GM19438 (cell line): ENCODE data around the gene STARD13.

Source experiments
- ATAC-seq: cut with Tn5 transposase; IDR thresholded peaks from one replicate; pipeline ENCODE4 v1.9.1; 2021; ENCODE audit warnings: low read depth; ENCODE audit not compliant: unreplicated experiment

Gene STARD13

DNA sequence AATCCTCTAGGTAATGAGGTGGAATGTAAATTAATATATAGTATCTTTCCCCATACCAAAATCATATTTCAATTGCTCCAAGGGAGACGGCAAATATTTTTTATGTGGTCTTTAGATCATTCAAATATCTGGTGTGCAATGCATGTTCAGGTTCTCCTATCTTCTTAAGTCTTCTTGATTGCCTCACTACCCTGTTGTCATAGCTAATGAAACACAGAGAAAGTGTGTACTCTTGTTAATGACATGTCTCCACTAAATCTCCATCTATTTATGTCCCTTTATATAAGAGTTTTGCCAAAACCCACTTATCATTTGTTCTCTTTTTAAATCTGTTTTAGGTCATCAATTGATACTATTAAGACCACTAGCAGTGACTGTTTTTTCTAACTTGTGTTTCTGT, 6.6 kb downstream of the STARD13 start:
- ATAC-seq = no peak

GRCh38 chr13:33277946-33278345, 7.6 kb downstream of the STARD13 start:
- no peak for ATAC-seq

- no peak for ATAC-seq
These were observed 8.4 kb downstream of the STARD13 start for GRCh38 chr13:33277037-33277740.

- no peak for ATAC-seq
These were observed 9.0 kb downstream of the STARD13 start for GRCh38 chr13:33276570-33276969.

- ATAC-seq = no peak
These were observed 9.6 kb downstream of the STARD13 start for GRCh38 chr13:33275916-33276315.

- ATAC-seq = no peak
These were observed 11.3 kb downstream of the STARD13 start for GRCh38 chr13:33274264-33274663.

GRCh38 chr13:33272531-33273124, 12.9 kb downstream of the STARD13 start:
- no peak for ATAC-seq

GRCh38 chr13:33271759-33272158, 13.8 kb downstream of the STARD13 start:
- ATAC-seq = no peak

DNA sequence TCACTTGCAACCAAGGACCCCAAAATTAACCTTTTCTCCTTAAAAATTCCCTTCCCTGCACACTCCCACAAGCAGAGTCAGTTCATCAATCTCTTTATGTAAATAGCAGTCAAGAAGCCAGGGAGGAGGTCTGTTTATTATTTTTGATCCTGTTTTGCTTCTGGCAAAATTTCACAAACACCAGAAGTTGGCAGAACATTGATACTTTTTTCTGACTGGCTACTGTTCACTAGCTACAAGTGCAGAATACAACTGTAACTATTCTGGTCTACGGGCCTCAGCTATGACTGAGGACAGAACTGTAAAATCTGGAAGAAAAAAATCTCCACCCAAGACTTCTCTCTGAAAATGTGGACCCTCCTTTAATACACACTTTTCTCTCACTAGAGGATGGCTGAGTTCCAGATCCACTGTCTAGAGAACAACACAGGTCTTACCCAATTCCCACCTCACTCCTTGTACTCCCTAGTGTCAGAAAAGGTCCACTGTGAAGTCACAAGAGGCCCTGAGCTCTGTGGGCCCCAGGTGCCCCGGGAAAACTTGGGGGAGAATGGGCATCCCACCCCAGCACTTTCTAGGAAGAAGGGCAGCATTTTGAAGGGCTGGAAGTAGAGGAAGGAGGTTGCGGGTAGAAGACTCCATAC, 14.5 kb downstream of the STARD13 start:
- no peak for ATAC-seq

- no peak for ATAC-seq
These were observed 19.9 kb downstream of the STARD13 start for GRCh38 chr13:33265607-33266006.

GRCh38 chr13:33265133-33265532, 20.4 kb downstream of the STARD13 start:
- ATAC-seq = no peak

- no peak for ATAC-seq
These were observed 21.0 kb downstream of the STARD13 start for GRCh38 chr13:33264620-33264978.

DNA sequence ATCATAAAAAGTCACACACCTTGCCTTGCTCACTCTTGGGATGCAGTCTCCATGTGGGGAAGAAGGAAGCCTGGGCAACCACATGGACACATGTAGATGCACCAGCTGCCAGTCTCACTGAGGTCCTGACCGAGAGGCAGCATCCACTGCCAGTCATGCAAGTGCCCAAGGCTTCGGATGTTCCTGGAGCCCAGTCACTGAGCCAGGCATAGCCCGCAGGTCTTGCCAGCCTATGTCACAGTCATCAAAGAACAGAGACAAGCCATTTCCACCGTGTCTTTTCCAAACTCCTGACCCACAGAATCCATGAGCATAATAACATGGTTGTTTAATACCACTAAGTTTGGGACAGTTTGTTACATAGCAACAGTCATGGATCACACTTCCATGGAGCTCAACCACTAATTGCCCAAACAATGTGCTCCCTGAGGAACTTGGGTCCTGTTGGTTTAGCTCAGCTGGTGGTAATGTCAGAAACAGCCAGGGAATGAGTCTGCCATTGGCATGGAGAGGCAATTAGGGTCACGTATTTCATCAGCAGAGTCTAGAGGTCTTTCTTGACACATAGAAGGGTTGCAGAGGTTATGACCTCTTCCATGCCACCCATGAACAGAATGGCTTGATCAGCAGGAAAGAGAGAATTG, 21.5 kb downstream of the STARD13 start:
- ATAC-seq = no peak

- no peak for ATAC-seq
These were observed 22.1 kb downstream of the STARD13 start for GRCh38 chr13:33263484-33263883.

- no peak for ATAC-seq
These were observed 22.6 kb downstream of the STARD13 start for GRCh38 chr13:33262997-33263396.

DNA sequence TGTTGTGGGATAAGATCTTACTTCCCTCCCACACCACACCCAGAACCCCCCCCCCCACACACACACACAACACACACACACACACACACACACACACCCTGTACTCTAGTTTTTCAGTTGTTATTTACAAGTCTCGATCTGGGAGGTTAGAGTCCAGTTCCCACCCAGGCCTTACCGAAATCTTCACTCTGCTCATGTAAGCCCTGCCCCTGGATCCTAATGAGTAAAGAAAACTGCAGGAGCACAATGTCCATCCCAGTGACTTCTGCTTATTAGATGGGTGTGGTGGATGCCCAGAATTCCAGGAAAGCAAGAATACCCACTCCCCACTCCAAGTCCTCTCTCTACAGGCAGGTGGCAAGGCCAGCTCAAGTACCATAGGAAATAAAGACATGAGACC, 23.0 kb downstream of the STARD13 start:
- ATAC-seq = no peak

- no peak for ATAC-seq
These were observed 23.5 kb downstream of the STARD13 start for GRCh38 chr13:33262062-33262487.

- no peak for ATAC-seq
These were observed 24.0 kb downstream of the STARD13 start for GRCh38 chr13:33261387-33262061.

GRCh38 chr13:33260168-33261098, 25.1 kb downstream of the STARD13 start:
- ATAC-seq = no peak

GRCh38 chr13:33259296-33259695, 26.3 kb downstream of the STARD13 start:
- ATAC-seq = no peak
